HG03066 (cell line): ENCODE results near the gene SPOP.

Experiments
- ATAC-seq: cut with Tn5 transposase; IDR thresholded peaks from one replicate; pipeline ENCODE4 v1.9.1; 2021; ENCODE audit warnings: low read depth; ENCODE audit not compliant: unreplicated experiment

SPOP gene

GRCh38 chr17:49621420-49621819, 56.5 kb downstream of the SPOP start:
- ATAC-seq, result no peak

GRCh38 chr17:49618028-49618611, 59.8 kb downstream of the SPOP start:
- ATAC-seq, result no peak

- ATAC-seq, result no peak
These were observed 61.2 kb downstream of the SPOP start for GRCh38 chr17:49616601-49617131.

GRCh38 chr17:49616086-49616485, 61.8 kb downstream of the SPOP start:
- ATAC-seq, result no peak

GRCh38 chr17:49613182-49613800, 64.6 kb downstream of the SPOP start:
- no peak for ATAC-seq

GRCh38 chr17:49612726-49613125, 65.2 kb downstream of the SPOP start:
- ATAC-seq, result no peak

GRCh38 chr17:49610883-49611584, 66.9 kb downstream of the SPOP start:
- no peak for ATAC-seq

GRCh38 chr17:49604314-49604869, 73.5 kb downstream of the SPOP start:
- no peak for ATAC-seq

- ATAC-seq, result no peak
These were observed 74.2 kb downstream of the SPOP start for GRCh38 chr17:49603720-49604119.

GRCh38 chr17:49603238-49603637, 74.7 kb downstream of the SPOP start:
- ATAC-seq, result no peak

GRCh38 chr17:49602783-49603182, 75.1 kb downstream of the SPOP start:
- ATAC-seq, result no peak

GRCh38 chr17:49600949-49601348, 76.9 kb downstream of the SPOP start:
- no peak for ATAC-seq

- ATAC-seq, result no peak
These were observed 79.0 kb downstream of the SPOP start for GRCh38 chr17:49598918-49599317.

GRCh38 chr17:49597928-49598655, 79.8 kb downstream of the SPOP start:
- no peak for ATAC-seq

GRCh38 chr17:49597436-49597835, 80.5 kb downstream of the SPOP start:
- ATAC-seq, result no peak

- no peak for ATAC-seq
These were observed 81.2 kb downstream of the SPOP start for GRCh38 chr17:49596613-49597244.

GRCh38 chr17:49595980-49596379, 81.9 kb downstream of the SPOP start:
- no peak for ATAC-seq

- ATAC-seq, result no peak
These were observed 82.6 kb downstream of the SPOP start for GRCh38 chr17:49595328-49595727.

- no peak for ATAC-seq
These were observed 85.6 kb downstream of the SPOP start for GRCh38 chr17:49592263-49592662.

GRCh38 chr17:49590874-49591273, 87.0 kb downstream of the SPOP start:
- no peak for ATAC-seq
